HuH-7 (cell line): ENCODE data around the gene PRKCE.

Source experiments
- DNase-seq: peaks from one replicate; pipeline ENCODE4 v3.0.0; 2011; ENCODE audit warnings: low spot score

The PRKCE gene

GRCh38 chr2:46076251-46076650 lies 424.8 kb downstream of the PRKCE start:
- DNase-seq: no peak

GRCh38 chr2:46076875-46077274 lies 425.4 kb downstream of the PRKCE start:
- no peak for DNase-seq

- DNase-seq: no peak
Measured at GRCh38 chr2:46077522-46078107, 426.1 kb downstream of the PRKCE start.

- no peak for DNase-seq
Measured at GRCh38 chr2:46079985-46080560, 428.6 kb downstream of the PRKCE start.

GRCh38 chr2:46082531-46083485 lies 431.3 kb downstream of the PRKCE start:
- no peak for DNase-seq

GRCh38 chr2:46086578-46087070 lies 435.1 kb downstream of the PRKCE start:
- no peak for DNase-seq

GRCh38 chr2:46087492-46087891 lies 436.0 kb downstream of the PRKCE start:
- no peak for DNase-seq

GRCh38 chr2:46091004-46091403 lies 439.5 kb downstream of the PRKCE start:
- DNase-seq: no peak

- DNase-seq: no peak
Measured at GRCh38 chr2:46091961-46092667, 440.6 kb downstream of the PRKCE start.

GRCh38 chr2:46094689-46095088 lies 443.2 kb downstream of the PRKCE start:
- DNase-seq: no peak

- DNase-seq: no peak
Measured at GRCh38 chr2:46095830-46096229, 444.4 kb downstream of the PRKCE start.

- DNase-seq: no peak
Measured at GRCh38 chr2:46096260-46096659, 444.8 kb downstream of the PRKCE start.

GRCh38 chr2:46097714-46098480 lies 446.4 kb downstream of the PRKCE start:
- DNase-seq: no peak

- no peak for DNase-seq
Measured at GRCh38 chr2:46098621-46099062, 447.2 kb downstream of the PRKCE start.

GRCh38 chr2:46101557-46102220 lies 450.2 kb downstream of the PRKCE start:
- DNase-seq: no peak

- no peak for DNase-seq
Measured at GRCh38 chr2:46106690-46107089, 455.2 kb downstream of the PRKCE start.

- DNase-seq: no peak
Measured at GRCh38 chr2:46114996-46115395, 463.5 kb downstream of the PRKCE start.

- no peak for DNase-seq
Measured at GRCh38 chr2:46116150-46116549, 464.7 kb downstream of the PRKCE start.

GRCh38 chr2:46116553-46116991 lies 465.1 kb downstream of the PRKCE start:
- no peak for DNase-seq

GRCh38 chr2:46117379-46117778 lies 465.9 kb downstream of the PRKCE start:
- no peak for DNase-seq

- no peak for DNase-seq
Measured at GRCh38 chr2:46117994-46118393, 466.5 kb downstream of the PRKCE start.
